GM12892 (cell line): Measurements from ENCODE around the gene MED12.

ENCODE experiments used
- POLR2AphosphoS5 ChIP-seq: IDR thresholded peaks from 2 replicates; pipeline ENCODE4 v1.6.1; 2011; ENCODE audit warnings: low read depth, low read length, control low read depth
- TAF1 ChIP-seq: IDR thresholded peaks from 2 replicates; pipeline ENCODE4 v1.6.1; 2011; ENCODE audit warnings: low read depth, mild to moderate bottlenecking, control low read depth, low read length, borderline replicate concordance

DNA sequence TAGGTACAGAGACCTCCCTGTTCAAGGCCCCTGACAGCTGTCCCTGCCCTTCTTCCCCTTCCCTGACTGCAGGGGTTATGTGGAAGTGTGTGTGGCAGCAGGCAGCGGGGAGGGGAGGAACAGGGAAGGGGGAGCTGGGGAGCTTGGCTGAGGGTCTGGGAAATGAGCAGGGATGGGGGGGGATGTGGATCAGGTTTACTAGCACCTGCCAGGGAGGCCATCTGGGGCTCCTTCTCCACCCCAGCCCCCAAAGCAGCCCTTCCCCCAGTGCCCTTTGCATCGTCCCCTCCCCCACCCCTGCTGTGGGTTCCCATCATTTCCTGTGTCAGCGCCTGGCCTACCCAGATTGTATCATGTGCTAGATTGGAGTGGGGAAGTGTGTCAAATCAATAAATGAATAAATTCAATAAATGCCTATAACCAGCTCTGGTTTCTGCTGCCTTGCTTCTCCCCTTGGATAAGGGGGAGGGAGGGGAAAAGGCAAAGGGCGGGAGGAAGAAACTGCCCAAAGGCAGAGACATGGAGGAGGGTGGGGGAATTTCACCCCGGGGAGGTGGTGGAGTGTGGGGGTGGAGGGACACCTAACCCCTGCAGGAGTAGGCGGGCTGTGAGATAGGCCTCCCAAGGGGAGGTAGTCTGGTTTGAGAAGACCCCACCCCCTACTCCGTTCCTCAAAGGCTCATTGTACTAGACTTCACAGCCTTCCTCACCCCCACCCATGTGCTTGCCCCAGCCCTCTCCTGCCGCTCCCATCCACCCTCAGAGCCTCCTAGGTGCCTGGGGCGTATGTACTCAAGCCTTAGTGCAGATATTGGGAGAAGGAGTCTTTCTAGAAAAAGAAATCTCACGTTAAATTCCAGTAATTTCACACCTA lies 15.0 kb upstream of the MED12 start:
- TF ChIP-seq POLR2AphosphoS5, result no peak
- no peak for TF ChIP-seq TAF1
